Neural cell (in vitro differentiated cells): ENCODE results near the gene CMPK2.

Experiments used
- EZH2 ChIP-seq: fragments of 200-600, 300-800 bp; shearing (Covaris generic), sonication (generic); IDR thresholded peaks from 2 replicates; pipeline ENCODE4 v1.6.1; 2014; ENCODE audit warnings: antibody characterized with exemption, low read length, borderline replicate concordance, mild to moderate bottlenecking; ENCODE audit not compliant: insufficient read depth, poor library complexity, severe bottlenecking
- POLR2AphosphoS5 ChIP-seq: IDR thresholded peaks from 2 replicates; pipeline ENCODE4 v1.6.1; 2012
- TAF1 ChIP-seq: IDR thresholded peaks from 2 replicates; pipeline ENCODE4 v1.6.1; 2012; ENCODE audit warnings: low read depth
- TF ChIP-seq, protein P1 (sequence below): fragments of 450-650 bp; IDR thresholded peaks from 2 replicates; pipeline ENCODE4 v1.5.1; 2014; ENCODE audit warnings: antibody characterized with exemption, mild to moderate bottlenecking, moderate library complexity; ENCODE audit not compliant: poor library complexity, severe bottlenecking

DNA sequence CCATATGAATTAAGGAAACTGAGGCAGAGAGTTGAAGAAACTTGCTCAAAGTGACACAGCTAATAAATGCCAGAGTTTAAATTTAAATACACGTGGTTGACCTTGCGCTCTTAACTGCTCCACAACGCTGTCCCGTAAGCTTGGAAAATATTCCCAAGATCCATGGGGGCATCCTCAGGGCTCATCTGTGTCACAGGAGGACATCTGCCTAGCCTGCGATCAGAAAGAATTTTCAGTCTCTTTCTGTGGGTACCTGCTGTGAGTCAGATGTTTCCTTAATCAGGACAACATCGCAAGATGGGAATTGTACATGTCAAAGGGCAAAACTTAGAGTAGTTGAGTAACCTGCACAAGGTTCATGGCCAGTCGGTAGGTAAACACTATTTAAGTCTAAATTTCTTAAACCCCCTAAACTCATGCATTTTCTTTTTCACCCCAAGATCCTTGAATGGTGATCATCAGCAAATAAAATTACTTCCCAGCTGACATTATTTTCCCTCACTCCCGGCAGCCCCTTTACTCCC is 1.4 kb downstream of the CMPK2 start:
- TF ChIP-seq, protein P1, sequence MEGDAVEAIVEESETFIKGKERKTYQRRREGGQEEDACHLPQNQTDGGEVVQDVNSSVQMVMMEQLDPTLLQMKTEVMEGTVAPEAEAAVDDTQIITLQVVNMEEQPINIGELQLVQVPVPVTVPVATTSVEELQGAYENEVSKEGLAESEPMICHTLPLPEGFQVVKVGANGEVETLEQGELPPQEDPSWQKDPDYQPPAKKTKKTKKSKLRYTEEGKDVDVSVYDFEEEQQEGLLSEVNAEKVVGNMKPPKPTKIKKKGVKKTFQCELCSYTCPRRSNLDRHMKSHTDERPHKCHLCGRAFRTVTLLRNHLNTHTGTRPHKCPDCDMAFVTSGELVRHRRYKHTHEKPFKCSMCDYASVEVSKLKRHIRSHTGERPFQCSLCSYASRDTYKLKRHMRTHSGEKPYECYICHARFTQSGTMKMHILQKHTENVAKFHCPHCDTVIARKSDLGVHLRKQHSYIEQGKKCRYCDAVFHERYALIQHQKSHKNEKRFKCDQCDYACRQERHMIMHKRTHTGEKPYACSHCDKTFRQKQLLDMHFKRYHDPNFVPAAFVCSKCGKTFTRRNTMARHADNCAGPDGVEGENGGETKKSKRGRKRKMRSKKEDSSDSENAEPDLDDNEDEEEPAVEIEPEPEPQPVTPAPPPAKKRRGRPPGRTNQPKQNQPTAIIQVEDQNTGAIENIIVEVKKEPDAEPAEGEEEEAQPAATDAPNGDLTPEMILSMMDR, result no peak
- TF ChIP-seq TAF1 (no peak), POLR2AphosphoS5 (no peak), EZH2 (no peak)
